Activated naive CD4-positive, alpha-beta T cell treated with anti-CD3 and anti-CD28 coated beads, Interleukin-2, amount 50 U/mL, for 24 hours (primary cell): Measurements from ENCODE around the gene C6orf163.

Source experiments
- H3K27ac Mint-ChIP-seq: one replicate; pipeline ENCODE4 v1.8.0; 2021; ENCODE audit warnings: mild to moderate bottlenecking, mixed read lengths
- H3K27me3 Mint-ChIP-seq: one replicate; pipeline ENCODE4 v1.8.0; 2021; ENCODE audit warnings: mixed read lengths
- H3K36me3 Mint-ChIP-seq: one replicate; pipeline ENCODE4 v1.8.0; 2021; ENCODE audit warnings: mixed read lengths
- H3K4me1 Mint-ChIP-seq: one replicate; pipeline ENCODE4 v1.8.0; 2021; ENCODE audit warnings: mixed read lengths
- H3K4me3 Mint-ChIP-seq: one replicate; pipeline ENCODE4 v1.8.0; 2021; ENCODE audit warnings: mild to moderate bottlenecking, mixed read lengths
- H3K9me3 Mint-ChIP-seq: one replicate; pipeline ENCODE4 v1.8.0; 2021; ENCODE audit warnings: mixed read lengths

Gene C6orf163

DNA sequence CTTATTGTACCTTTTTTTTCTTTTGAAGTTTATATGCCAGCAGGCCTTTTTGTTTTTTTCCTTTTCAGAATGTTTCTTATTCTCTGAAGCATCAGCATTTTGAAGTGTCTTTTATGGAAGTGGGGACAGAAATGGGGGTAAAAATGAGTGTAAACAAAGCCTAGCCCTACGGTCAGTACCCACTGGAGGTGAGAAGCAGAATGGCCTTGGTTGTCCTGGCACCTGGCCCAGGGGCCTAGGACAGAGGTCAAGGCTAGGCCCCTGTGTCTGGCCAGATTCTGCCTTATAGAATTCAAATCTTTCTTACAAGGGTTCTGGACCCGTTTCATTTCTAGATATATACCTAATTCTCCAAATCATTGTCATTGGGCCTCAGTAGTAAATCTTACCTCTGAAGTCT, 3.5 kb upstream of the C6orf163 start:
- no peaks in the 10 kb centered on the region for H3K27me3 Mint-ChIP-seq
- H3K27ac Mint-ChIP-seq = no peak overlapping the region
- no peaks in the 10 kb centered on the region for H3K9me3 Mint-ChIP-seq
- no peak overlapping the region for H3K4me3 Mint-ChIP-seq
- peaks cover 4% of the 10 kb centered on the region for H3K4me1 Mint-ChIP-seq
- H3K36me3 Mint-ChIP-seq = peaks cover 18% of the 10 kb centered on the region

DNA sequence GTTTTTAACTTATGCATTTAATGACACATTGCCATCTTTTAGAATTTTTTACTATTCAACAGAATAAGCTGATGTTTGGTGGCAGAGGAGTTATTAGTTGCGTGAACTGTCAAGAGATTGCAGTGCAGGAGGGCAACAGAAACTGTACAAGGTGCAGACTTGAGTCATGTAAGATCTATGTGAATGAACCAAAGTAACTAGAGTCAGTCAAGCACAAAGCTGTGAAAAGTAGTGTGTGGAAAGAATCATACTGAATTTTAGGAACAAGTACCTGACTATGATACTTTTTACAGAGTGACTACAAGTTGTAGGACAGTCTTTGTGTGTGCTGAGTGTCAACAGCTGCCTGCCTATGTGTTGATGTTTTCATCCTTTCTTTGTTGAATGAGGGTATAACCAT, 2.7 kb upstream of the C6orf163 start:
- Mint-ChIP-seq H3K9me3 (no peaks in the 10 kb centered on the region), H3K27me3 (no peaks in the 10 kb centered on the region), H3K27ac (no peak overlapping the region), H3K36me3 (peaks cover 17% of the 10 kb centered on the region), H3K4me3 (no peak overlapping the region), H3K4me1 (no peaks in the 10 kb centered on the region)

DNA sequence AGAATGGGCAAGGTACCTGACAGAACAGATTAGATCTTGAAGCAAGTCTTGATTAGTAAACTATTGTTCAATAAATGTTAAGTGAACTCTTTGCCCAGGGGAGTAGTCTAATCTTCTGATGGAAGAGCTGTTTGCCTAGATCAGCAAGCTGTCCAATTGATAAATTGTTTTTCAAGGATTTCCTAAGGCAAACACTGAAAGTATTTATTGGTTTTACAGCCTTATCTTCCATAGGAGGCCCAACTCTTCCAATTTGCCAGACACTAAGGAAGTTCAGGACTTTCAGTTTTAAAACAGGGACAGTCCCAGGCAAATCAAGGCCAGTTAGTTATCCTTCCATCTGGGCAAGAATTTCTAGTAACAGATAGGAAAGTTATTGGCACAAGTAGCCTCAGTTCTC, 1.8 kb upstream of the C6orf163 start:
- H3K27ac Mint-ChIP-seq = no peak overlapping the region
- no peaks in the 10 kb centered on the region for H3K4me1 Mint-ChIP-seq
- no peaks in the 10 kb centered on the region for H3K9me3 Mint-ChIP-seq
- H3K27me3 Mint-ChIP-seq = no peaks in the 10 kb centered on the region
- no peak overlapping the region for H3K4me3 Mint-ChIP-seq
- H3K36me3 Mint-ChIP-seq = peaks cover 17% of the 10 kb centered on the region

DNA sequence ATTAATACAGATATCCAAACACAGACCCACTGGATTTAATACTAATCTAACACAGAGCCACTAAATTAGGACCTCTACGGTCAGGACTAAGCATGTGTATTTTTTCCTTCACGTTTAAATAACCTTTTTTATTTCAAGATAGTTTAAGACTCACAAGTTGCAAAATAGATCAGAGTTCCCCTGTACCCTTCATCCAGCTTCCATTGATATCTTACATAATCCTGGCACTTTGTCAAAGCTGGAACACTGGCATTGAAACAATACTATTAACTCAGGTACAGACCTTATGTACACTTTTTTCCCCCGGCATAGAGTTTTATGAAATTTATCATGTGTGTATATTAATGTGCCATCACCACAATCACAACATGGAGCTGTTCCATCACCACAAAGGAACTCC, 2.1 kb downstream of the C6orf163 start:
- Mint-ChIP-seq H3K27me3 (no peaks in the 10 kb centered on the region), H3K4me1 (no peaks in the 10 kb centered on the region), H3K4me3 (no peak overlapping the region), H3K36me3 (peaks cover 8% of the 10 kb centered on the region), H3K27ac (no peak overlapping the region), H3K9me3 (no peaks in the 10 kb centered on the region)

DNA sequence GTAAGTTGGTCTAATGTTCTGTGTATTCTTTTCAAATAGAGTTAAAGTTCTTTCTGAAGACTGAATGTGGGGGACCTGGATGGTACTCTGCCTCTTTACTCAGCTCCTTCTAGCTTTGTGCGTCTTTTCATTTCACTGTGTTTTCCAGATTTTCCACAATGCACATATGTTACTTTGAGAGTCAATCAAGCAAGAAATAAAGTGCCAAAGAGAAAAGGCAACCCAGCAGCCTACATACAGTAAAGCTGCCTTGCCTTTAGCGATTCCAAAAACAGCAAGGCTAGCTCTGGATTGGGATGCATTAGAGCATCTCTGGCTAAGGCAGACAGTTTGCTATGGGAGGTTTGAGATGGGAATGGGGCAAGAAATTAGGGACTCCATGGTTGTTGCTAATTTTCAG, 5.3 kb downstream of the C6orf163 start:
- no peaks in the 10 kb centered on the region for H3K9me3 Mint-ChIP-seq
- no peak overlapping the region for H3K4me3 Mint-ChIP-seq
- no peak overlapping the region for H3K27ac Mint-ChIP-seq
- no peaks in the 10 kb centered on the region for H3K27me3 Mint-ChIP-seq
- H3K36me3 Mint-ChIP-seq = peaks cover 1% of the 10 kb centered on the region
- no peaks in the 10 kb centered on the region for H3K4me1 Mint-ChIP-seq

DNA sequence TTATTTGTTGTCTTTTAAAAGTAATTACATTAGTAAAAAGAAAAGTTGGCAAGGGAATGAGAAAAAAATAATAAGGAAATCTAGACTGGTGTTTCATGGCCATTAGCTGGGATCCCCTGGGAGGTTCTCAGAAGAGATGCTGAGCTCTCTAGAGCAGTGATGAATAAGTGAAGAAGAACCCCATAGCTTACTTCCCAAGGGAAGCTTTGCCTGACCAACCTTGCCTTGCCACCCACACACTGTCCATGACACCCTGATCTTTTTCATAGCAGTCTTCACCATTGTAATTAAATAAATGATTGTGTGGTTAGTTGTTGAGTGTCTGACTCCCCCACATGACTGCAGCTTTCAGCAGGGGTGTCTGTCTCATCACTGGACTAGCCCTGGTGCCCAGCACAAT, 5.9 kb downstream of the C6orf163 start:
- H3K27ac Mint-ChIP-seq = no peak overlapping the region
- H3K4me1 Mint-ChIP-seq = no peaks in the 10 kb centered on the region
- no peaks in the 10 kb centered on the region for H3K36me3 Mint-ChIP-seq
- no peak overlapping the region for H3K4me3 Mint-ChIP-seq
- no peaks in the 10 kb centered on the region for H3K27me3 Mint-ChIP-seq
- no peaks in the 10 kb centered on the region for H3K9me3 Mint-ChIP-seq

DNA sequence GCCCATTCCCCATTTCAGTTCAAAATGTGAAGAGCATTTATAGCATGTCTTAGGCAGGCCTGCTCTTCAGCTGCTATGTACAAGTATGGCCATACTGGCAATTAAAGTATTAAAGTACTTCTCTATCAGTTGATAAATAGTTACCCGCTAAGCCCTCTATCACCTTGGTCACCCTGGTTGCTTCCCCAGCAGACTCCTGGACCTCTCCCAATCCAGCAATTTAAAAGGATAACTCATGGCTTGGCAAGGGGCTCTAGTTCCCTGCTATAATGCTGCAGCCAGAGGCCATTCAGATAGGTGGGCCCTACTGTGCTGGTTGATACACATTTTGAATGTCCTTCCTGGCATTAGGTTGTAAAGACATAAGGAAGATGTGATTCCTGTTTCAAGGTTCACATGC, 7.0 kb downstream of the C6orf163 start:
- no peak overlapping the region for H3K27ac Mint-ChIP-seq
- no peak overlapping the region for H3K4me3 Mint-ChIP-seq
- no peaks in the 10 kb centered on the region for H3K36me3 Mint-ChIP-seq
- H3K27me3 Mint-ChIP-seq = no peaks in the 10 kb centered on the region
- H3K4me1 Mint-ChIP-seq = no peaks in the 10 kb centered on the region
- H3K9me3 Mint-ChIP-seq = no peaks in the 10 kb centered on the region

DNA sequence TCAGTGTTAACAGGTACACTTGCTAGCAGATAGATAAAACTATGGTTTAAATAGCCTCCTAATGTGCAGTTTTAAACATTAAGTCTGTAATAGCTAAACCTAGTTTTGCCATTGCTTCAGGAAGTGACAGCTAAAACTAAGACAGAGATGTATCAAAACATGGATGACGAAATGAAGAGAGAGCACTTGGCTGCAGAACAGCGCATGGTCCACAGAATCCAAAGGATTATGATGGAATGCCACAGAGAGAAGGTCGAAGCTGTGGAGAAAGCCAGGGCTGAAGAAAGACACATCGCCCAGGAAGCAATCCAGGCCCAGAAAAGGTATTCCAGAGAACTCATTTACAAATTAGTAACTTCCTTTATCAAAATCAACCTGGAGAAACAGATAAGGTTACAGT, 11.6 kb downstream of the C6orf163 start:
- no peaks in the 10 kb centered on the region for H3K9me3 Mint-ChIP-seq
- no peaks in the 10 kb centered on the region for H3K27me3 Mint-ChIP-seq
- no peak overlapping the region for H3K27ac Mint-ChIP-seq
- H3K36me3 Mint-ChIP-seq = peaks cover 6% of the 10 kb centered on the region
- no peak overlapping the region for H3K4me3 Mint-ChIP-seq
- no peaks in the 10 kb centered on the region for H3K4me1 Mint-ChIP-seq

DNA sequence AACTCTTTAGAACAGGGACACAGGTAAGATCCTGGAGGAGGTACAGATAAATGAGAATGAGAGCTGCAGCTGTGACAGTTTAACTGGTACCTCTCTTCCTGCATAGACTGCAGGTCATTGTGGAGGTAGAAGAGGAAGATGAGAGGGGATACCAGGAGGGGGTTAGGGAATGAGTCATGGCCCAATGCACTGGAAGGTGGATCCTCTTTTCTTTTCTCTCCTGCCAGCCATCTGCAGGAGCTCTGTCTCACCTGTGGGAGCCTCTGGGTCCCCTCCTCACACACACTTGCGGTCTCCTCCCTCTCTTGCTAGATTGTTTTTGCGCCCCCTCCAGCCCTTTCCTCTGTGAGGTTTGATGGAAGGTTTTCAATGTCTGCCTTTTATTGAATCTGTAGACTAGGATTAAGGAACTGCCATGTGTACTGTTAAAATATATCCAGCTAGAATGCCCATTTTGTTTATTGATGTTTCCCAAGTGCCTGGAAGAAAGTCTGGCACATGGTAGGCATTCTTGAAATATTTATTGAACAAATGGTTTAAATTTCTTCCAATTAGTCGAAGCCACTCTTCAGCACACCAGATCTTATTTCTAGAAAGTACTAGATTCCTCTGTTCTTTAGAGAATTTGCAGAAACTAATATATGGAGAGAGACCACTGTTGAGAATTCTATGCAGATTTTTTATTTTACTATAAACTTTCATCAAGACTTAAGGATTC, 13.0 kb downstream of the C6orf163 start:
- H3K4me3 Mint-ChIP-seq = no peak overlapping the region
- no peaks in the 10 kb centered on the region for H3K4me1 Mint-ChIP-seq
- no peaks in the 10 kb centered on the region for H3K9me3 Mint-ChIP-seq

DNA sequence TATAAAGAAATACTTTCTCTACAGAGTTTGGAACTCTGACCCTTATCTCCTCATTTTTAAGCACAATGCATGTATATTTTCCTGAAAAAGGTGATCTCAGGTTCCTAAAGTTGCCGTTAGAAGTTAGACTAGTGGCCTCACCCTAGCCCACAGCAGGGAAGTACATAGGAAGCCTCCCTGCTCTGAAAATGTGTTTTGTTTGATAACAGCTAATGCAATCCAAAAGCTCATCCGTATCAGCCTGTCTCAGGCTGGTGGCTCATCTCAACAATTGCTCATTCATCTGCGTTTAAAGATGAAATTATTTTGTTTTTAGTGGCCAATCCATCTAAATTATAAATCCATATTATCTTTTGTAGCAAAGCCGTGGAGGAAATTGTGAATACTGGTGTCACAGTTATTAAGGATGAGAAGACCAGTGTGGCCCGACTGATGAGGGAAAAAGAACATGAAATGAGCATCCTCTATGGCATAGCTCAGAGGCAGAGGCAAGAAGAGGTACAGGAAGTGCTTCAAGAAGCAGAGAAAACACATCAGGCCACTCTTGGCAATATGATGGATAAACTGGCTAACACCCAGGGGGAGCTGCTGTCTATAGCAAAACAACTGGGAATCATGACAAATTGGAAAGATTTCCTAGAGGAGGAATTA, 20.1 kb downstream of the C6orf163 start:
- Mint-ChIP-seq H3K9me3 (no peaks in the 10 kb centered on the region), H3K36me3 (peaks cover 13% of the 10 kb centered on the region), H3K4me3 (no peak overlapping the region), H3K27ac (no peak overlapping the region), H3K4me1 (no peaks in the 10 kb centered on the region), H3K27me3 (no peaks in the 10 kb centered on the region)

More for the DNA sequence above, 13.0 kb downstream of the C6orf163 start:
- no peak overlapping the region for H3K27ac Mint-ChIP-seq
- H3K36me3 Mint-ChIP-seq = peaks cover 9% of the 10 kb centered on the region
- H3K27me3 Mint-ChIP-seq = no peaks in the 10 kb centered on the region

DNA sequence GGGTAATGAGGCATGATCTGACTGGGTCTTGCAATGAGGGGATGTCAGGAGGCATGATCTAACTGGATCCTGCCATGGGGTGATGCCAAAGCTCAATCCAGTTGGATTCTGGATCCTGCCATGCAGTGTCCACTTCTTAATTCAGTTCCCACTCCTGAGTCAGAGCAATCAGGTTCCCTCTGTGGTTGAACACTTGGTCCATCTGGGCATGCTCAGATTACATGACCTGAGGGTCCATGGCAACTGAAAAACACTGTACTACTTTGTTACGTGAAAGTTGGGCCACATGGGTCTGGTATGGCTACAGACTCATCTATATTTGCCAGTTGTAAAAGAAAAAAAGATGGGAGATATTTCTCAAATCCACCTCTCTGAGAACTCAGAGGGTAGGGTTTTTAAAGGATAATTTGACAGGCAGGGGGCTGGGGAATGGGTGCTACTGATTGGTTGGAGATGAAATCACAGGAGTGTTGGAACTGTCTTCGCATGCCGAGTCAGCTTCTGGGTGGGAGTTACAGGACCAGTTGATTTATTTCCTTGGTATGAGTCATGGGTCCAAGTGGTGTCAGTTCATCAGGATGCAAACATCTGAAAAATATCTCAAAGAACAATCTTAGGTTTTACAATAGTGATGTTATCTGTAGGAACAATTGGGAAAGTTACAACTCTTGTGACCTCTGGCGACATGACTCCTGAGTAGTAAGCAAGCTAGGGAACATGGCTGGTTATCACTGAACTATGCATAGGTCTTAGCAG, 21.6 kb downstream of the C6orf163 start:
- no peak overlapping the region for H3K27ac Mint-ChIP-seq
- no peak overlapping the region for H3K4me3 Mint-ChIP-seq
- no peaks in the 10 kb centered on the region for H3K9me3 Mint-ChIP-seq
- peaks cover 10% of the 10 kb centered on the region for H3K36me3 Mint-ChIP-seq
- no peaks in the 10 kb centered on the region for H3K27me3 Mint-ChIP-seq
- H3K4me1 Mint-ChIP-seq = no peaks in the 10 kb centered on the region

DNA sequence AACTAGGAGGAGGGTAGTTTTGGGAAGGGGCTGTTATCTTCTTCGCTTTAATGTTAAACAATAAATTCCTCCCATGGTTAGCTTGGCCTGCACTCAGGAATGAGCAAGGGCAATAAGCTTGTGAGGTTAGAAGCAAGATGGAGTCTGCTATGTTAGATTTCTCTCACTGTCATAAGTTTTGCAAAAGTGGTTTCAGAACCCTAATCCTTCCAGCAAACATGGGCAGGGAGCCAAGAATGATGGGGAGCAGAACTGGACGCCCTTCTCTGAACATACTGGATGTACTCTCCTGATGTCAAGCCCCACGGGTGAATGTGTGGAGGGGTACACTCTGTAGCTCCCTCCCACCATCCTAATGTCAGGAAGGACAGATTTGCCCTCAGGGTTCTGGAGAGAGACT, 22.3 kb downstream of the C6orf163 start:
- H3K27ac Mint-ChIP-seq = no peak overlapping the region
- H3K9me3 Mint-ChIP-seq = no peaks in the 10 kb centered on the region
- H3K4me1 Mint-ChIP-seq = no peaks in the 10 kb centered on the region
- no peak overlapping the region for H3K4me3 Mint-ChIP-seq
- no peaks in the 10 kb centered on the region for H3K27me3 Mint-ChIP-seq
- H3K36me3 Mint-ChIP-seq = peaks cover 11% of the 10 kb centered on the region

DNA sequence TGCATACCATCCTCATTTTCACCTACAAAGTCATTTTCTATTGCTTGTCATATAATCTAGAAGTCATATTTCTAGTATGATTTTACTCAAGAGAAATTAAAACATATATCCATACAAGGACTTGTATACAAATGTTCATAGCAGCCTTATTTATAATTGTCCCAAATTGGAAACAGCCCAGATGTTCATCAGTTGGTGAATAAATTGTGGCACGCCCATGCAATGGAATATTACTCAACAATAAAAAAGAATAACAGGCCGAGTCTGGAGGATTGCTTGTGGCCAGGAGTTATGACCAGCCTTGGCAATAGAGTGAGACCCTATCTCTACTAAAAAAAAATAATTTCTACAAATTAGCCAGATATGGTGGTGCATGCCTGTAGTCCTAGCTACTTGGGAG, 28.8 kb downstream of the C6orf163 start:
- H3K9me3 Mint-ChIP-seq = no peaks in the 10 kb centered on the region
- H3K36me3 Mint-ChIP-seq = peaks cover 2% of the 10 kb centered on the region
- H3K27me3 Mint-ChIP-seq = no peaks in the 10 kb centered on the region
- no peak overlapping the region for H3K27ac Mint-ChIP-seq
- no peaks in the 10 kb centered on the region for H3K4me1 Mint-ChIP-seq
- no peak overlapping the region for H3K4me3 Mint-ChIP-seq

DNA sequence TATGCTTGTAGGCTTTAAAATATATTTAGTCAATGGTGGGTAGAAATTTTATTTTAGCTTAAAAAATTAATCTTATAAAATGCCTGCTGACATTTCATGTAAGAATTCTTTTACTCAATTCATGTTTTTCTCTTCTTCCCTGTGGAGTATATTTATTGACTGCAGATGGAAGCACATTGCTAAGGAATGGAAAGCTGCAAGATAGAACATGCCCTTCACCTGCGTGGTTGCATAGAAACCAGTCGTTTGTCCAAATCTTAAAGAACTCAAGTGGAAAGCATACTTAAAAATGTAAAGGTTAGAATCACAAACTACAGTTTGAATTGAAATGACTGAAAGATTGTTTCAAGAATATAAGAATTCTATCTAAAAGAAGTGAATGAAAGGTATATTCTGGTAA, 30.7 kb downstream of the C6orf163 start:
- H3K9me3 Mint-ChIP-seq = no peaks in the 10 kb centered on the region
- H3K27me3 Mint-ChIP-seq = no peaks in the 10 kb centered on the region
- H3K27ac Mint-ChIP-seq = no peak overlapping the region
- H3K36me3 Mint-ChIP-seq = peaks cover 2% of the 10 kb centered on the region
- no peaks in the 10 kb centered on the region for H3K4me1 Mint-ChIP-seq
- H3K4me3 Mint-ChIP-seq = no peak overlapping the region

DNA sequence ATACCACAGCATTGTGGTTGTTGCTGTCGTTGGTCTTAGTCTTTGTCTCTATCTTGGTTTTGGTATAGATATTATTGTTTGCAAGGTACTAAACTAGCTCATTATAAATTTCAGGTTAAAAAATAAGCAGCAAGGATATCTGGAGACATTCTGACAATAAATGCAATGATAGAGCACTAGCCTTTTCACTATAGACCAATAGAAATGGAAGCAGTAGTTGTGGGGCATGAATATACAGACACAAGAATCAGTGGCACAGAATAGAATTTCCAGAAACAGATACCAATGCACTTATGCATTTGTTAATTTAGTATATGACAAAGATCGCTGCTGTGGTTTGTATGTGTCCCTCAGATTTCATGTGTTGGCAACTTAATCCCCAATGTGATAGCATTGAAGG, 32.0 kb downstream of the C6orf163 start:
- Mint-ChIP-seq H3K27ac (no peak overlapping the region), H3K27me3 (no peaks in the 10 kb centered on the region), H3K4me3 (no peak overlapping the region), H3K36me3 (peaks cover 2% of the 10 kb centered on the region), H3K9me3 (no peaks in the 10 kb centered on the region), H3K4me1 (no peaks in the 10 kb centered on the region)

DNA sequence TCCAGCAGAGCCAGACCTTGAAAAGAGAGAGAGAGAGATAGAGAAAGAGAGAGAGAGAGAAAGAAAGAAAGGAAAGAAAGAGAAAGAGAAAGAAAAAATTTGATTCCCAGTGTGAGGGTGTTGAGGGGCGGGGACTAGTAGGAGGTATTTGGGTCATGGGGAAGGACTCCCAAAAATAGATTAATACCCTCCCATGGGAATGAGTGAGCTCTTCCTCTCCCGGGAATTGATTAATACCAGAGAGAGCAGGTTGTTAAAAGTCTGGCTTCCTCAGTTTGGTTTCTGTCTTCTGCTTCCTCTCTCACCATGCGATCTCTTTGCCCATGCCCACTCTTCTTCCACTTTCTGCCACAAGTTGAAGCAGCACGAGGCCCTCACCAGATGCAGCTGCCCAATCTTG, 34.3 kb downstream of the C6orf163 start:
- Mint-ChIP-seq H3K9me3 (no peaks in the 10 kb centered on the region), H3K36me3 (no peaks in the 10 kb centered on the region), H3K27ac (no peak overlapping the region), H3K27me3 (no peaks in the 10 kb centered on the region), H3K4me1 (no peaks in the 10 kb centered on the region), H3K4me3 (no peak overlapping the region)
